GM18951 (cell line): ENCODE data around the gene HPSE.
"Not testable (repeated sequence)": the region's sequence is repeated elsewhere in the genome, so short reads cannot be mapped to it uniquely, and the experiment has no call there.

Experiments
- POLR2A ChIP-seq: IDR thresholded peaks from 4 replicates; pipeline ENCODE4 v1.6.1; 2011; ENCODE audit warnings: mild to moderate bottlenecking; ENCODE audit not compliant: insufficient read length, insufficient read depth; ENCODE audit errors: extremely low read depth
- in situ Hi-C: fragments of 300-500 bp; cut with MboI; formaldehyde crosslinking; loops from one replicate; pipeline ENCODE4 v1.12.0; 2022; ENCODE audit warnings: low sequenced_read_pairs, mixed read lengths, inconsistent platforms; ENCODE audit not compliant: unreplicated experiment

HPSE gene

DNA sequence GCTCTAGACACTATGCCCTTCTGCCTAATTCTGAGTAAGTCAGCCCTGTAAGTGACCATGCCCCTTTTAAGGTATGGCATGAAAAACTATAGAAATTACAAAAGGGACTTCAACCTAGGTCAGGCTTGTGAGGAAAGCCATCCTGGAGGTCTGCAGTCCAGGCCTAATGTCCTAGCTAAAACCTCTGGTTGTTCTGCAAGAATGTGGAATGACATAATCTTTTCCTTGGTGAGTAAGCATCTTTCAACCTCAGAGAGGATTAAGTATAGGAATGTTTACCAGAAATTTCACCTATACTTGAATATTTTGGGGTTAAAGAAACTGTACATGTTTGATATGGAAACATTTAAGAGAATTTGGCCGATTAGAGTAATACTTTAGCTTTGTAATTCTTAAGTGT, 23.8 kb upstream of the HPSE start:
- TF ChIP-seq POLR2A = no peak
- in situ Hi-C loops = no loop called here

DNA sequence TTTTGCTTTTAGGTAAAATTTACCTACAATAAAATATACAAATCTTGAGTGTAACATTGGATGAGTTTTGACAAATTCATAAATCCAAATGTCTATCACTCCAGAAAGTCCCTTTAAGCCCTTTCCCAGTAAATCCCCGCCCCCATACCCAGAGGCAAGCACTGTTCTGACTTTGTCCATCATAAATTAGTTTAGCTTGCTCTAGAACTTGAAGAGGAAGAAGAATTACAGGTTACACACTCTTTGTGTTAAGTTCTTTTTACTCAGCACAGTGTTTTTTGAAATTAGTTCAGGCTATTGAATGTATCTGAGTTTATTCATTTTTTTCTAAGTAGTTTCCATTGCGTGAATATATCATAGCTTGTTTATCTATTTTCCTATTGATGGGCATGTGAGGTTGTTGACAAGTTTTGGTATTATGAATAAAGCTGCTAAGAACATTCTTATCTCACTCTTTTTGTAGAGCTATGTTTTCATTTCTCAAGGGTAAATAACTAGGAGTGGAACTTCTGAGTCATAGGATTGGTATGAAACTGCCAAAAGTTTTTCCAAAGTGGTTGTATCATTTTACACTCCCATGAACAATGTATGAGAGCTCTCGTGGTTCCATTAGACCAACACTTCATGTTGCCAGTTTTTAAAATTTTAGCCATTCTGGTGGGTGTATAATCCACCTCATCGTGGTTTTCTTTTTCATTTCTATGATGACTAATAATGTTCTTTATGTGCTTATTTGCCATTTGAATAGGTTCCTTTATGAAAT, 22.4 kb upstream of the HPSE start:
- in situ Hi-C loops = no loop called here
- TF ChIP-seq POLR2A = no peak

DNA sequence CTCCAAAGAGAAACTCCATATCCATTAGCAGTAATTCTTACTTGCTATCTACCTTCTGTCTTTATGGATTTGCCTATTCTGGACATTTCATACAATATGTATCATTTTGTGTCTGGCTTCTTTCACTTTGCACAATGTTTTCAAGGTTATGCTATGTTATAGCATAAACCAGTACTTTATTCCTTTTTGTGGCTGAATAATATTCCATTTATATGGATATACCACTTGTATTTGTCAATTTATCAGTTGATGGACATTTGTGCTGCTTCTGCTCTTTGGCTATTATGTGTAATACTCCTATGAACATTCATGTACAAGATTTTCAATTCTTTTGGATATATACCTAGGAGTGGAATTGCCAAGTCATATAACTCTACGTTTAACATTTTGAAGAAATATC, 18.9 kb upstream of the HPSE start:
- no peak for TF ChIP-seq POLR2A
- in situ Hi-C loops = no loop called here

DNA sequence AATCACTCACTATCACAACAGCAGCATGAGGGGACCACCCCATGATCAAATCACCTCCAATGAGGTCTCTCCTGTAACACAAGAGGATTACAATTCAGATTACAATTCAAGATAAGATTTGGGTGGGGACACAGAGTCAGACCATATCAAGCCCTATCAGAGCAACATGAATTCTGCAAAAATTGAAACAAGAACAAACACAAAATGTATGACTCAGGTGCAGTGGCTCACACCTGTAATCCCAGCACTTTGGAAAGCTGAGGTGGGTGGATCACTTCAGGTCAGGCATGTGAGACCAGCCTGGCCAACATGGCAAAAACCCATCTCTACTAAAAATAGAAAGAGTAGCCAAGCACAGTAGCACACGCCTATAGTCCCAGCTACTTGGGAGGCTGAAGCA, 13.4 kb upstream of the HPSE start:
- TF ChIP-seq POLR2A = no peak
- in situ Hi-C loops = no loop called here

DNA sequence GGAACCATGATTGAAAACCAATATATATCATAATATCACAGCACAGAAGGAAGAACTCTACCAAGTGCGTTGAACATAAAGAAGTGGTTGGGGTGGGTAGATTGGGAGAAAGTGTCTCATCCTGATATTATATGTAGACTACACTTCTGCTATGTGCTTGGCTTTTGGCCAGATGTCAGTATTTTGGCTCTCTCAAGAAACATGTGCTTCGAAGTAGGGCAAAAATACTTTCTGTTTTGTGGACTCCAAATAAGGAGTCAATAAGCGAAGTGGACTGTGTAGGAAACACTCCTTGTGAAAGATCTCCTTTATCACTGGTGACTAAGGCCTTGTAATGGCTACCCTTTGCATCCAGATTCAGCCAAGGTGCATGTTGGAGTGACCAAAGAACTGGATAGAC, 7.8 kb upstream of the HPSE start:
- in situ Hi-C loops = no loop called here
- no peak for TF ChIP-seq POLR2A

DNA sequence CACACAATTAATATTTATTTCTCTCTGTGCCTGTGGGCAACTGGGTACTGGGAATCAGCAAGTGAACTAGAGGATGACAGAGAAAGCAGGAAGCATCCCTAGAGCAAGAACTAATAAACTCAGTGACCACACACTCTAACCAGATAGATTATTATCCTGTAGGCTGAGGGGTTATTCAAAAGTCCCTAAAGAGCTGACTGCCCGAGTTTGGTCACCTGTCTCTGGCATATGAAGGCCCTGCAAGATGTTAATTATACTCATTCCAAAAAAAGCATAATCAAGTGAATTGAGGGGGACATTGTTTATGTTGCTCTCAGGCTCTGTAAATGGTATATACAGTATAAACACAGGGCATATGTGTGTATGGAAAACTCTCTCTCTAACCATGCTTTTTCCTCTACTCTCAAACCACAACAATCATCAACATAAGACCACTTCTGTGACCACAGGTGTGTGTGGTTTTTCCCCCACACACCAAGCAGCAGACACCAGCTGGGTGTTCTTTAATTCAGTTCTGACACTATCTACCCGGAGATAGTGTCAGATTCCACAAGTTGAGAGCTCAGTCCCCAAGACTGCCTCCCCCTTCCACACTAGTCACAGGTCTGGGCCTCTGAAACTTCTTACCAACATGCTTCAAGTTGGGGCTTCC, 6.2 kb upstream of the HPSE start:
- no peak for TF ChIP-seq POLR2A
- in situ Hi-C loops = no loop called here

DNA sequence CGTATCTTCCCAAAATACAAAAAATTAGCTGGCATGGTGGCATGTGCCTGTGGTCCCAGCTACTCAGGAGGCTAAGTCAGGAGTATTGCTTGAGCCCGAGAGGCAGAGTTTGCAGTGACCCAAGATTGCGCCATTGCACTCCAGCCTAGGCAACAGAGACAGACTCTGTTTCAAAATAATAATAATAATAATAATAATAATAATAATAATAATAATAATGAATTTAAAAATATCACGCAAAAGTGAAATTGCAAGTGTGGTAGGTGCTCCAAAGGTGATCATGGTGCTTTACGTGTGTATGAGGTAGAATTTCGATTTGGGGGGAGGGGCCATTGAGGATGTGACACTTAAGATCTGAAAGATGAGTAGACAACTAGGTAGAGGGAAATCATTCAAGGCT, 4.9 kb upstream of the HPSE start:
- TF ChIP-seq POLR2A = no peak
- in situ Hi-C loops = no loop called here

DNA sequence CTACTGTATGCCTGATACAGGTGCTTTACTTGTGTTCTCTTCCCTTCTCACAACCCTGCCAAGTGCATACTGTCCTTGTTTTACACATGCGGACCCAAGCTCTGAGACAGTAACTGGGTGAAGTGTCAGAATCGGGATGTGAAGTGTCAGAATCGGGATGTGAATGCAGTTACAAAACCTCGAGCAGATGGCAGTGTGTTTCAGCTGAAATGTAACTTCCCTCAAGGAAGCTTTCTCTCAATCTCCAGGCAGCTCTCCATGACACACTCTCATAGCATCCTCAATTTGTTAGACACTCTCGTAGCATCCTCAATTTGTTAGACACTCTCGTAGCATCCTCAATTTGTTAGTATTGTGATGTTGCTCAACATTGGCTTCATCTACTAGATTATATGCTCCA, 1.1 kb upstream of the HPSE start:
- TF ChIP-seq POLR2A = no peak
- in situ Hi-C loops = no loop called here

DNA sequence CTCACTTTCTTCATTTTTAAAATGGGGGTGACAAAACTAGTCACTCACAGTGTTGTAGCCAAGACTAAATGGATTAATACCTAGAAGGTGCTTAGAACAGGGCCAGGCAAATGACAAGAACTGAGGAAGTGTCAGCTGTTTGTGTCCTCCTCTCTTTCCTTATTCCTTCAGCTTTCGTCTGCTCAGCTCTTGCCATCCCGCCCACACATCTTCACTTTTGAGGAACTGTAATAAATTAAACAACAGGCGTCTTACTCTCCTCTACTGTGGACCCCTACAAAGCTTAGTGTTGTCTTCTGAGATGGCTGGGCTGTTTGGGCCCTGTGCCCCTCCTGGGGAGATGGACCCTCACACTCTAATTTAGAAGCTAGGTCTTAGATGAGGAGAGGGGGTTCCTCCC, 2.7 kb downstream of the HPSE start:
- no peak for TF ChIP-seq POLR2A
- in situ Hi-C loops = no loop called here

DNA sequence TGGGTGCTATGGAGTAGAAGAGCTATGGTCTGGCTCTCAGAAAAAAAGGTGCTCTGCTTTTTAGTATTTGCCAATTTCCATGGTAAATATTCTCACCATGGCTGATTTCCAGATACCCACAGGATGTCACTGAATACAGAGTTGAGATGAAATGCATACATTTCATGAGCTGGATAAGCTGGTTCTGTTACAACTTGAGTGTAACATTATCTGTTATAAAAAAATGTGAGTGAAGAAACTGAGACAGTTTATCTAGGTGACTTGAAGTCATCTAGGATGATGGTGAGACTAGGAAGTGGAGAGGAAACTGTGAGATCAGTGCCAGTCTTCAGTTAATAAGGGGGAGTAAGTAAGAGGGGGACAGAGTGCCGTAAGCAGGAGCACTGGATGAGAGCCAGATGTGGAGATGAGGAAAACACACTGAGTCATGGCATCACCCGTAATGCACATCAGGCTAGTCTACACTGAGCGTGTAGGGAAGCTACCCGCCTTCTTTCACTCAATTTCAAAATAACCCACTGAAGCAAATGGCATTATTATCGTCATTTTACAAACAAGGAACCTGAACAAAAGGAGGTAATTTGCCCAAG, 5.0 kb downstream of the HPSE start:
- in situ Hi-C loops = no loop called here
- no peak for TF ChIP-seq POLR2A

DNA sequence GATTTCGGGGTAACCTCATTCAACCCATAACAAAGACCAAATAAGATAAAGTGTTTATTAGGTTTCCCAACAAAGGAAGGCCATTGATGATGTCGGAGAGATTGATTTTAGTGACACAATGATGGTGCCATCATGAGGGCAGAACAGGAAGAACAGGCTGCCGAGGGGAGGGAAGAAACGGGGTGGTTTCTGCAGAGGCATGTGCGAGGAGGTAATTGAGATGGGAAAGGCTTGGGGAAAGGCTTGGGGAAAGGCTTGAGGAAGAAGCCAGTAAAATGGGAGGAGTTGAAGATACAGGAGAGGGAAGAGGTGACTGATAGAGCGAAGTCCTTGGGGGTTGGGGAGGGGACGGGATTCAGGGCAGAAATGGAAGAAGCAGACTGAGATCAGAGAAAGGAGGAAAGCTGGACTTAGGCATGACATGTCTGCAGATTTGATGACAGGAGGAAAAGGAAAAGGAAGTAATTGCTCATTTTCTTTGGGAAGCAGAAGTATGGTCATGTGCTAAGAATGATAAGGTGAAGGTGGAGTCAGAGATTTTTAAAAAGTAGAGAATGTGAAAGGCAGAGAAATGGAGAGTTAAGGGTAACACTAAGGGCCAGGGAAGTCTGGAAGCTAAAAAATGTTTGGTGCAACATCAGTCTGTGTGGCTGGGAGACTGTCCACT, 6.0 kb downstream of the HPSE start:
- TF ChIP-seq POLR2A = no peak
- in situ Hi-C loops = no loop called here

DNA sequence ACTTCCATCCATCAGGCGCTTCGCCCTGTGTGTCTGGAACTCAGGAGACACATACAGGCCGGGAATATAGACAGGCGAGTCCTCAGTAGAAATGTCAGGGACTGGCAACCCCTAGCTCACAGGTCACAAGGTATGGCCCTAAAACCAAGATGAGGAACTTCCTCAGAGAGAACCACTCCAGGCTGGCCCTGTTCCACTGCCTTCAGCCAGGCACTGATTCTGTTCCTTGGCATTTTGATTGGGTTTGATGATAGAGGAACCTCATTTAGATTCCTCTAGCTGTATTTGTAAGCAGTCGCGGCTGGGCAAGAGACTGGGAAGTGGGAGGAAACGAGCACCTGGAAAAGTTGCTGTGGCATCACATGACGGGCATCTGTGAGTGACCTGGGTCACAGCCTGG, 8.1 kb downstream of the HPSE start:
- in situ Hi-C loops = no loop called here
- no peak for TF ChIP-seq POLR2A

DNA sequence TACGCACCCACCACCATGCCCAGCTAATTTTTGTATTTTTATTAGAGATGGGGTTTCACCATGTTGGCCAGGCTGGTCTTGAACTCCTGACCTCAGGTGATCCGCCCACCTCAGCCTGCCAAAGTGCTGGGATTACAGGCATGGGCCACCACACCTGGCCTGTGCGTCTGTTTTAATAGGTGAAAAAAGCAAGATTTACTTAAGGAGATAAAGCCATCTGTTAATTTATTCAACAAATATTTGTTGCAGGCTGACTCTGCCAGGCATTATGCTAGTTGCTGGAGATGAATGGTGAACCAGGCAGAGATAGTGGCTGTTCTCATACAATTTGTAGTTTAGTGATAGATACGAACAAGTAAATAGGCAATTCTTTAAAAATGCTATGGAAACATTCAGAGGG, 9.3 kb downstream of the HPSE start:
- in situ Hi-C loops = not testable (repeated sequence)

DNA sequence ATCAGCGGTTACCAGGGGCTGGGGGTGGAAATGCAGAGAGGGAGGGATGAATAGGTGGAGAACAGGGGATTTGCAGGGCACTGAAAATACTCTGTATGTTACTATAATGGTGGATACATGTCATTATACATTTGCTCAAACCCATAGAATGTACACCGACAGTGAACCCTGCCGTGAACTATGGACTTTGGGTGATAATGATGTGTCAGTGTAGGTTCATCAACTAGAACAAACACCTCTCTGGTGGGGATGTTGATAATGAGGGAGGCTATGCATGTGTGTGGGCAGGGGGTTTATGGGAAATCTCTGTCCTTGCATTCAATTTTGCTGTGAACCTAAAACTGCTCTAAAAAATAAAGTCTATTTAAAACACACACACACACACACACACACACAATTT, 11.5 kb downstream of the HPSE start:
- TF ChIP-seq POLR2A = no peak
- in situ Hi-C loops = no loop called here

DNA sequence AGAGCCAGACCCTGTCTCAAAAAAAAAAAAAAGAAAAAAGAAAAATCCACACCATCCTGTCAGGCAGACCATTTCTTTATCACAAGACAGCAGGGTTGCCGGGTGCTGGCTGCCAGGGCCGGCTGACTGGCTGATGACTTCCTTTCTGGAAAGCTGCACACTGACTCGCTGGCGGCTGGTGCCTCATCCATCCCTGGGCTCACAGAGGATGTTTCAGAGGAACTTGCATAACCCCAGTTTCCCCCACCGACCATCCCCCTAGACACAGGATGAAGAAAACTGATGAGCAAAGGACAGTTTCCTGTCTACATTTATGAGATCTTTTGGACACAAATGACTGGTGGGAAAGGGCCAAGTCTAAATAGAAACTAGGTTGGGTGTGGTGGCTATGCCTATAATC, 14.1 kb downstream of the HPSE start:
- in situ Hi-C loops = no loop called here
- no peak for TF ChIP-seq POLR2A
